B cell (primary cell): Measurements from ENCODE around the gene ZCCHC24. TPM values are rescaled to one million over a fixed set of nuclear protein-coding genes. Genes with fewer than 3 reads are reported as not detected.

Experiments
- ATAC-seq: fragments of 200-7000 bp; cut with Tn5 transposase; one replicate; pipeline ENCODE4 v1.10.0; 2021; ENCODE audit warnings: low read depth, mild to moderate bottlenecking, moderate number of reproducible peaks, moderate library complexity
- CTCF ChIA-PET: fragments of 350-600 bp; sonication (Branson Sonifier 250); formaldehyde crosslinking; loops from one replicate; lab custom pipeline; 2021; ENCODE audit warnings: antibody characterized with exemption, inconsistent platforms; lab: Charles Lee
- POLR2A ChIA-PET: fragments of 350-600 bp; sonication (Branson Sonifier 250); formaldehyde crosslinking; loops from one replicate; lab custom pipeline; 2021; ENCODE audit warnings: antibody characterized with exemption; lab: Charles Lee
- DNase-seq: peaks from one replicate; pipeline ENCODE4 v3.0.0; 2013
- H2AFZ ChIP-seq: 2 replicates; pipeline ENCODE4 v1.6.1; 2012; ENCODE audit warnings: mild to moderate bottlenecking, low read depth, low read length; ENCODE audit not compliant: insufficient read depth, poor library complexity, severe bottlenecking
- H3K27ac ChIP-seq, 2 donors: 1 replicate in 1 of 2; 2 replicates in 1 of 2; pipeline ENCODE4 v1.5.1; 2012 to 2013; ENCODE audit warnings: low read length in 2 of 2, mild to moderate bottlenecking in 2 of 2, moderate library complexity in 1 of 2
- H3K27me3 ChIP-seq, 4 experiments: fragments of 200-600 bp in 1 of 4; sonication (generic) in 1 of 4; replicated peaks in 1 of 4; 1 replicate in 2 of 4; 2 replicates in 2 of 4; pipeline versions ENCODE4 v1.6.1 to v1.7.0; 2013 to 2016; ENCODE audit warnings: low read length in 3 of 4, mild to moderate bottlenecking in 2 of 4, mixed read lengths in 1 of 4, moderate library complexity in 1 of 4; ENCODE audit not compliant: insufficient read depth in 4 of 4, control insufficient read depth in 3 of 4; ENCODE audit errors: control extremely low read depth in 1 of 4
- H3K36me3 ChIP-seq, 2 experiments: replicated peaks in 1 of 2; 1 replicate in 1 of 2; 2 replicates in 1 of 2; pipeline versions ENCODE4 v1.6.1 to v1.7.1; 2013; ENCODE audit warnings: low read length in 1 of 2; ENCODE audit not compliant: insufficient read depth in 2 of 2, control insufficient read depth in 1 of 2; ENCODE audit errors: control extremely low read depth in 1 of 2, extremely low read depth in 1 of 2
- H3K4me1 ChIP-seq, 2 donors: fragments of 200-600 bp in 1 of 2; sonication (generic) in 1 of 2; 1 replicate in 1 of 2; 2 replicates in 1 of 2; pipeline versions ENCODE4 v1.5.1 to v1.6.1; 2013 to 2017; ENCODE audit warnings: low read length in 2 of 2; ENCODE audit not compliant: control insufficient read depth in 2 of 2, insufficient read depth in 2 of 2
- H3K4me2 ChIP-seq: replicated peaks from 2 replicates; pipeline ENCODE3; 2012; ENCODE audit warnings: mild to moderate bottlenecking, low read depth, low read length; ENCODE audit not compliant: poor library complexity, severe bottlenecking
- H3K4me3 ChIP-seq, 5 experiments: fragments of 200-600 bp in 1 of 5; sonication (generic) in 1 of 5; 1 replicate in 3 of 5; 2 replicates in 2 of 5; pipeline versions ENCODE4 v1.5.1 to v1.7.0; 2011 to 2016; ENCODE audit warnings: low read length in 4 of 5, mild to moderate bottlenecking in 4 of 5, low read depth in 2 of 5, control low read depth in 1 of 5, moderate library complexity in 1 of 5; ENCODE audit not compliant: insufficient read depth in 1 of 5; ENCODE audit errors: control extremely low read depth in 1 of 5, extremely low read depth in 1 of 5
- H3K79me2 ChIP-seq: fragments of 200-600 bp; sonication (generic); one replicate; pipeline ENCODE4 v1.6.0; 2016; ENCODE audit warnings: low read length; ENCODE audit not compliant: control insufficient read depth, insufficient read depth
- H3K9ac ChIP-seq: fragments of 200-600 bp; sonication (generic); 2 replicates; pipeline ENCODE4 v1.6.1; 2017; ENCODE audit warnings: mild to moderate bottlenecking, low read length, moderate library complexity
- H3K9me3 ChIP-seq, 3 donors: one replicate each; pipeline versions ENCODE4 v1.6.1 to v1.7.1; 2013; ENCODE audit warnings: low read length in 2 of 3; ENCODE audit not compliant: control insufficient read depth in 2 of 3, insufficient read depth in 1 of 3; ENCODE audit errors: control extremely low read depth in 1 of 3
- H4K20me1 ChIP-seq: 2 replicates; pipeline ENCODE4 v1.6.0; 2012; ENCODE audit warnings: mild to moderate bottlenecking, low read length; ENCODE audit not compliant: insufficient read depth, control insufficient read depth, poor library complexity, severe bottlenecking
- H3K27ac Mint-ChIP-seq: one replicate; pipeline ENCODE4 v1.8.0; 2021; ENCODE audit warnings: mixed read lengths
- H3K27me3 Mint-ChIP-seq: one replicate; pipeline ENCODE4 v1.8.0; 2021; ENCODE audit warnings: mixed read lengths
- H3K4me1 Mint-ChIP-seq: one replicate; pipeline ENCODE4 v1.8.0; 2021; ENCODE audit warnings: mixed read lengths
- H3K4me3 Mint-ChIP-seq: one replicate; pipeline ENCODE4 v1.8.0; 2021; ENCODE audit warnings: mixed read lengths
- H3K9me3 Mint-ChIP-seq: one replicate; pipeline ENCODE4 v1.8.0; 2022; ENCODE audit warnings: mixed read lengths; ENCODE audit not compliant: insufficient read depth
- CTCF ChIP-seq: fragments of 200-600 bp; IDR thresholded peaks from one replicate; pipeline ENCODE4 v1.8.0; 2022; ENCODE audit warnings: antibody characterized with exemption, mild to moderate bottlenecking
- EZH2 ChIP-seq: IDR thresholded peaks from 2 replicates; pipeline ENCODE4 v1.6.1; 2012; ENCODE audit warnings: borderline replicate concordance, low read depth, mild to moderate bottlenecking, moderate library complexity, low read length; ENCODE audit not compliant: insufficient read depth, poor library complexity, severe bottlenecking
- WGBS: methylation state at CpG from one replicate; pipeline ENCODE4 v1.1.5; 2013; ENCODE audit warnings: missing lambda C conversion rate; ENCODE audit not compliant: insufficient coverage; 5-methylcytosine and 5-hydroxymethylcytosine counted together
- intact Hi-C: fragments of 100-400 bp; cut with micrococcal nuclease; formaldehyde crosslinking; loops from one replicate; pipeline ENCODE4 v1.10.0; 2022
- polyA plus RNA-seq: library from polyadenylated mRNA; depleted of rRNA; stranded (reverse); fragments of >200 nt; gene quantifications from 2 replicates; pipeline ENCODE4 v1.2.3, GENCODE V29; 2012
- total RNA-seq, 2 donors: library from RNA; stranded (reverse); fragments of 120-200 nt in 1 of 2; gene quantifications; 1 replicate in 1 of 2; 2 replicates in 1 of 2; pipeline versions ENCODE4 v1.2.3 to v1.2.4, GENCODE V29; 2013 to 2022

Gene ZCCHC24
- total and polyA plus RNA-seq, 2 donors (not counting 1 experiment from before 2014, with no cell fraction given): 0.34 to 2.3 TPM

- Histone ChIP-seq H3K4me3 (no peak overlapping the region), H2AFZ (no peak overlapping the region), H3K36me3 (no peaks in the 10 kb centered on the region), H4K20me1 (no peaks in the 10 kb centered on the region), H3K79me2 (no peaks in the 10 kb centered on the region), H3K4me1 (peaks cover 8 to 13% of the 10 kb centered on the region in 2 donors), H3K9ac (no peak overlapping the region), H3K9me3 (peaks cover 0 to 2% (median 0%) of the 10 kb centered on the region in 3 donors), H3K27ac (no peak overlapping the region), H3K4me2 (no peak overlapping the region), H3K27me3 (no peaks in the 10 kb centered on the region)
- TF ChIP-seq CTCF (no peak), EZH2 (no peak)
- Mint-ChIP-seq H3K4me3 (no peak overlapping the region), H3K27ac (no peak overlapping the region), H3K27me3 (no peaks in the 10 kb centered on the region), H3K9me3 (no peaks in the 10 kb centered on the region), H3K4me1 (peaks cover 20% of the 10 kb centered on the region)
- WGBS: 91% methylated on average over 12 of the region's 13 CpGs
- ATAC-seq: no peak
- no peak for DNase-seq
- intact Hi-C loops: no loop called here
- CTCF ChIA-PET: interaction anchor here (1.9 kb wide), 1 partner anchor 91 kb away, joined by 4 read pairs; no protein-coding TSS in a partner anchor
- POLR2A ChIA-PET: no interaction called here
Observed at GRCh38 chr10:79335470-79336235, 109.8 kb downstream of the ZCCHC24 start.

- H3K4me3 ChIP-seq: no peak overlapping the region
- Mint-ChIP-seq H3K4me3 (no peak overlapping the region), H3K27me3 (no peaks in the 10 kb centered on the region), H3K4me1 (peaks cover 20% of the 10 kb centered on the region), H3K27ac (no peak overlapping the region), H3K9me3 (no peaks in the 10 kb centered on the region)
- H3K4me2 ChIP-seq: no peak overlapping the region
- no peak for TF ChIP-seq EZH2
- no peak for TF ChIP-seq CTCF
- POLR2A ChIA-PET: no interaction called here
- no peaks in the 10 kb centered on the region for H4K20me1 ChIP-seq
- intact Hi-C loops: no loop called here
- ATAC-seq (no peak), DNase-seq (no peak)
- peaks cover 0 to 2% (median 0%) of the 10 kb centered on the region in 3 donors for H3K9me3 ChIP-seq
- H3K4me1 ChIP-seq: peaks cover 8 to 13% of the 10 kb centered on the region in 2 donors
- WGBS: 82% methylated on average over 2 of the region's 2 CpGs
- H3K9ac ChIP-seq: no peak overlapping the region
- no peaks in the 10 kb centered on the region for H3K79me2 ChIP-seq
- CTCF ChIA-PET: interaction anchor here (0.6 to 1.9 kb wide), 2 partner anchors 13 to 90 kb away, joined by 3 to 4 read pairs; no protein-coding TSS in a partner anchor
- H3K27me3 ChIP-seq: no peaks in the 10 kb centered on the region
- H3K36me3 ChIP-seq: no peaks in the 10 kb centered on the region
- no peak overlapping the region for H2AFZ ChIP-seq
- no peak overlapping the region for H3K27ac ChIP-seq
Observed at GRCh38 chr10:79335094-79335469, 110.3 kb downstream of the ZCCHC24 start.
